IMR-90 (cell line): Measurements from ENCODE around the gene ZG16B. TPM values are rescaled to one million over a fixed set of nuclear protein-coding genes. Genes with fewer than 3 reads are reported as not detected.

Experiments
- ATAC-seq: fragments of 200-7000 bp; cut with Tn5 transposase; 2 replicates; pipeline ENCODE4 v1.9.1; 2020; ENCODE audit warnings: low read depth, mild to moderate bottlenecking, moderate library complexity
- BruUV-seq: library from RNA; stranded (reverse); fragments of 400-500 nt; replicated peaks from 2 replicates; lab custom pipeline; 2021; lab: Mats Ljungman, UMichigan
- CTCF ChIA-PET: fragments of 300-600 bp; formaldehyde crosslinking; extraction: SDS; loops from one replicate; lab custom pipeline; 2021; ENCODE audit warnings: antibody characterized with exemption; lab: Yijun Ruan, JAX
- POLR2A ChIA-PET: fragments of 300-600 bp; sonication (Branson Sonifier 250); formaldehyde crosslinking; loops from one replicate; lab custom pipeline; 2022; ENCODE audit warnings: antibody characterized with exemption; ENCODE audit not compliant: unreplicated experiment; lab: Charles Lee
- DNase-seq: peaks from one replicate; pipeline ENCODE4 v3.0.0; 2013
- H2AFZ ChIP-seq: replicated peaks from 2 replicates; pipeline ENCODE3; 2013; ENCODE audit warnings: low read length, mild to moderate bottlenecking; ENCODE audit not compliant: poor library complexity
- H2AK5ac ChIP-seq: 2 replicates; pipeline ENCODE4 v1.6.1; 2013; ENCODE audit warnings: low read depth, low read length, inconsistent platforms
- H2AK9ac ChIP-seq: replicated peaks from 2 replicates; pipeline ENCODE3; 2013; ENCODE audit warnings: mild to moderate bottlenecking, low read depth, low read length, moderate library complexity; ENCODE audit not compliant: poor library complexity
- H2BK120ac ChIP-seq: 2 replicates; pipeline ENCODE4 v1.6.1; 2013; ENCODE audit warnings: low read depth, low read length, inconsistent platforms
- H2BK15ac ChIP-seq: 3 replicates; pipeline ENCODE4 v1.6.1; 2013; ENCODE audit warnings: low read depth, low read length, inconsistent platforms
- H2BK20ac ChIP-seq: 2 replicates; pipeline ENCODE4 v1.6.1; 2013; ENCODE audit warnings: low read depth, mild to moderate bottlenecking, inconsistent platforms, low read length, moderate library complexity
- H2BK5ac ChIP-seq: 2 replicates; pipeline ENCODE4 v1.6.1; 2013; ENCODE audit warnings: mild to moderate bottlenecking, low read depth, low read length, inconsistent platforms; ENCODE audit not compliant: poor library complexity, severe bottlenecking
- H3K14ac ChIP-seq: replicated peaks from 2 replicates; pipeline ENCODE4 v1.6.1; 2013; ENCODE audit warnings: low read depth, low read length, inconsistent platforms
- H3K18ac ChIP-seq: 2 replicates; pipeline ENCODE4 v1.6.1; 2013; ENCODE audit warnings: low read depth, low read length, control low read depth
- H3K23ac ChIP-seq: 2 replicates; pipeline ENCODE4 v1.6.1; 2013; ENCODE audit warnings: low read depth, low read length, inconsistent platforms
- H3K27ac ChIP-seq: 2 replicates; pipeline ENCODE4 v1.5.1; 2013; ENCODE audit warnings: mild to moderate bottlenecking, control low read depth, low read length; ENCODE audit not compliant: insufficient read depth
- H3K27me3 ChIP-seq: 2 replicates; pipeline ENCODE4 v1.6.1; 2013; ENCODE audit warnings: low read length; ENCODE audit not compliant: control insufficient read depth, insufficient read depth
- H3K36me3 ChIP-seq: 2 replicates; pipeline ENCODE4 v1.6.1; 2013; ENCODE audit warnings: low read length, mixed read lengths; ENCODE audit not compliant: control insufficient read depth, insufficient read depth
- H3K4ac ChIP-seq: 2 replicates; pipeline ENCODE4 v1.6.1; 2013; ENCODE audit warnings: low read depth, low read length, inconsistent platforms
- H3K4me1 ChIP-seq: 2 replicates; pipeline ENCODE4 v1.6.1; 2013; ENCODE audit warnings: low read length, mixed read lengths; ENCODE audit not compliant: control insufficient read depth, insufficient read depth
- H3K4me2 ChIP-seq: 2 replicates; pipeline ENCODE4 v1.6.1; 2013; ENCODE audit warnings: low read depth, mild to moderate bottlenecking, control low read depth, low read length, moderate library complexity
- H3K4me3 ChIP-seq: 2 replicates; pipeline ENCODE4 v1.5.1; 2013; ENCODE audit warnings: low read depth, mild to moderate bottlenecking, control low read depth, low read length, moderate library complexity; ENCODE audit not compliant: insufficient read depth
- H3K56ac ChIP-seq: 2 replicates; pipeline ENCODE4 v1.6.1; 2013; ENCODE audit warnings: low read length, inconsistent platforms; ENCODE audit not compliant: insufficient read depth; ENCODE audit errors: extremely low read depth
- H3K79me1 ChIP-seq, 2 experiments: 2 replicates each; pipeline ENCODE4 v1.6.1; 2013; ENCODE audit warnings: low read length in 2 of 2, inconsistent platforms in 1 of 2, low read depth in 1 of 2
- H3K9ac ChIP-seq: 2 replicates; pipeline ENCODE4 v1.6.1; 2013; ENCODE audit warnings: low read depth, low read length, control low read depth
- H3K9me1 ChIP-seq: 2 replicates; pipeline ENCODE4 v1.6.1; 2013; ENCODE audit warnings: low read length, inconsistent platforms; ENCODE audit not compliant: insufficient read depth
- H3K9me3 ChIP-seq: 2 replicates; pipeline ENCODE4 v1.6.1; 2013; ENCODE audit warnings: low read length; ENCODE audit not compliant: control insufficient read depth, insufficient read depth
- H4K20me1 ChIP-seq: 2 replicates; pipeline ENCODE4 v1.6.1; 2013; ENCODE audit warnings: low read length, inconsistent platforms; ENCODE audit not compliant: insufficient read depth
- H4K5ac ChIP-seq: 2 replicates; pipeline ENCODE4 v1.6.1; 2013; ENCODE audit warnings: mild to moderate bottlenecking, low read depth, low read length, control low read depth
- H4K8ac ChIP-seq, 2 experiments: 2 replicates each; pipeline ENCODE4 v1.6.1; 2013; ENCODE audit warnings: low read depth in 2 of 2, low read length in 2 of 2, control low read depth in 1 of 2, inconsistent platforms in 1 of 2
- H4K91ac ChIP-seq: 2 replicates; pipeline ENCODE4 v1.6.1; 2013; ENCODE audit warnings: low read depth, low read length, inconsistent platforms; ENCODE audit not compliant: insufficient read depth
- CEBPB ChIP-seq: IDR thresholded peaks from 2 replicates; pipeline ENCODE4 v1.6.1; 2012; ENCODE audit warnings: low read depth, low read length, improper control_type of control experiment
- CHD1 ChIP-seq: IDR thresholded peaks from 2 replicates; pipeline ENCODE4 v1.6.1; 2012; ENCODE audit warnings: low read depth, low read length, improper control_type of control experiment
- MAZ ChIP-seq: IDR thresholded peaks from 2 replicates; pipeline ENCODE4 v1.6.1; 2012; ENCODE audit warnings: low read depth, mild to moderate bottlenecking, low read length, improper control_type of control experiment, moderate library complexity, borderline replicate concordance
- MXI1 ChIP-seq: IDR thresholded peaks from 2 replicates; pipeline ENCODE4 v1.6.1; 2012; ENCODE audit warnings: low read depth, mild to moderate bottlenecking, low read length, moderate library complexity, borderline replicate concordance
- POLR2A ChIP-seq: IDR thresholded peaks from 2 replicates; pipeline ENCODE4 v1.6.1; 2012; ENCODE audit warnings: mild to moderate bottlenecking, low read depth, low read length
- RAD21 ChIP-seq: IDR thresholded peaks from 2 replicates; pipeline ENCODE4 v1.6.1; 2012; ENCODE audit warnings: low read length, improper control_type of control experiment
- RCOR1 ChIP-seq: IDR thresholded peaks from 2 replicates; pipeline ENCODE4 v1.6.1; 2012; ENCODE audit warnings: mild to moderate bottlenecking, low read length, improper control_type of control experiment; ENCODE audit not compliant: insufficient replicate concordance
- RFX5 ChIP-seq: IDR thresholded peaks from 2 replicates; pipeline ENCODE4 v1.8.0; 2012; ENCODE audit warnings: low read depth, mild to moderate bottlenecking, low read length, moderate library complexity
- SMC3 ChIP-seq: fragments of 150-350 bp; IDR thresholded peaks from 2 replicates; pipeline ENCODE4 v1.6.1; 2016; ENCODE audit warnings: low read depth, mild to moderate bottlenecking, antibody characterized with exemption, low read length, moderate library complexity
- WGBS, 2 experiments: methylation state at CpG; one replicate each; pipeline versions ENCODE4 v1.1.5 to v1.1.7; 2013; ENCODE audit warnings: missing lambda C conversion rate in 2 of 2; ENCODE audit not compliant: insufficient read length in 1 of 2; ENCODE audit errors: extremely low coverage in 2 of 2; 5-methylcytosine and 5-hydroxymethylcytosine counted together
- dilution Hi-C: fragments of 300-500 bp; cut with HindIII; formaldehyde crosslinking; loops from one replicate; pipeline ENCODE4 v1.14.3; 2018; ENCODE audit warnings: low sequenced_read_pairs; ENCODE audit not compliant: unreplicated experiment
- in situ Hi-C: fragments of 300-500 bp; cut with MboI; formaldehyde crosslinking; loops from 3 replicates; pipeline ENCODE4 v1.14.3; 2019; ENCODE audit warnings: low sequenced_read_pairs, inconsistent platforms, mixed read lengths
- intact Hi-C: fragments of 100-400 bp; cut with micrococcal nuclease; formaldehyde crosslinking; loops from 2 replicates; pipeline ENCODE4 v1.10.0; 2022
- polyA plus RNA-seq, 3 experiments: library from polyadenylated mRNA; depleted of rRNA; stranded (reverse); fragments of >200 nt; gene quantifications; 2 replicates each; pipeline ENCODE4 v1.2.3, GENCODE V29; 2012; ENCODE audit warnings: low replicate concordance in 1 of 3
- total RNA-seq: library from RNA; depleted of rRNA; stranded (reverse); fragments of >200 nt; gene quantifications from 2 replicates; pipeline ENCODE4 v1.2.3, GENCODE V29; 2012
- TF ChIP-seq, protein P1 (sequence below): fragments of 150-350 bp; IDR thresholded peaks from 2 replicates; pipeline ENCODE4 v1.6.1; 2017; ENCODE audit warnings: mild to moderate bottlenecking, antibody characterized with exemption, low read length, low read depth
- TF ChIP-seq, protein P2 (sequence below): conservative IDR thresholded peaks from 2 replicates; pipeline ENCODE4 v1.5.1; 2012; ENCODE audit warnings: mild to moderate bottlenecking, low read depth, low read length, improper control_type of control experiment

ZG16B gene
- total and polyA plus RNA-seq, 2 of the 4 experiments (the other 2 are of a cell fraction), result 0.54 to 0.65 TPM

DNA sequence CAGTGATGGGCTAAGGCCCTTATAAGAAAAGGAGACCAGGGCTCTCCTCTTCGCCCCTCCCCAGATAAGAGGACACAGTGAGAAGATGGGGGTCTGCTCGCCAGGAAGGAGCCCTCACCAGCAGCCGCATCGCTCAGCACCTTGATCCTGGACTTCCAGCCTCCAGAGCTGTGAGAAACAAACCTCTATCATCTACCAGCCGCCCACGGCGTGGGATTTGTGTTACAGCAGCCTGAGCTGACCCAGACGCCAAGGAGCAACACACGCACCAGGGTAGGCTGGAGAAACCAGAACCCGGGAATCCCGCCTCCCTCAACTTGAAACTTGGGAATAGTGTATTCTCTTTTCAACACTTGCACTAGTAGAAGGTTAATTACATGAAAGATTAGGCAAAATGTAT is 4.2 kb upstream of the ZG16B start:
- H2BK5ac ChIP-seq, result no peak overlapping the region
- H3K36me3 ChIP-seq, result no peaks in the 10 kb centered on the region
- H3K9ac ChIP-seq, result no peak overlapping the region
- H2AFZ ChIP-seq, result no peak overlapping the region
- no peak overlapping the region for H3K4ac ChIP-seq
- no peak overlapping the region for H3K14ac ChIP-seq
- no peak overlapping the region for H3K4me3 ChIP-seq
- H3K4me1 ChIP-seq, result no peaks in the 10 kb centered on the region
- no peak overlapping the region for H3K23ac ChIP-seq
- dilution Hi-C loops (no loop called here), in situ Hi-C loops (no loop called here), intact Hi-C loops (no loop called here)
- no peak overlapping the region for H4K5ac ChIP-seq
- no CpG with 5 or more reads among the region's 11 CpGs for WGBS, 2 experiments
- H3K4me2 ChIP-seq, result no peak overlapping the region
- POLR2A ChIA-PET, result no interaction called here
- DNase-seq (no peak), ATAC-seq (no peak)
- no peak overlapping the region for H2BK120ac ChIP-seq
- no TSS peak for BruUV-seq
- H3K56ac ChIP-seq, result no peak overlapping the region
- no peak overlapping the region for H3K27ac ChIP-seq
- CTCF ChIA-PET, result no interaction called here
- no peak overlapping the region for H4K8ac ChIP-seq
- no peaks in the 10 kb centered on the region for H3K79me1 ChIP-seq
- H2AK5ac ChIP-seq, result no peak overlapping the region
- no peak overlapping the region for H3K18ac ChIP-seq
- H4K91ac ChIP-seq, result no peak overlapping the region
- no peak overlapping the region for H2AK9ac ChIP-seq
- no peaks in the 10 kb centered on the region for H3K9me1 ChIP-seq
- H3K9me3 ChIP-seq, result no peaks in the 10 kb centered on the region
- no peak overlapping the region for H2BK20ac ChIP-seq
- H3K27me3 ChIP-seq, result peaks cover 58% of the 10 kb centered on the region
- TF ChIP-seq RCOR1, result no peak
- TF ChIP-seq MAZ, result no peak
- TF ChIP-seq RAD21, result no peak
- no peak for TF ChIP-seq CHD1
- no peak for TF ChIP-seq SMC3
- no peak for TF ChIP-seq POLR2A
- no peak for TF ChIP-seq MXI1
- no peak for TF ChIP-seq CEBPB
- TF ChIP-seq, protein P1, sequence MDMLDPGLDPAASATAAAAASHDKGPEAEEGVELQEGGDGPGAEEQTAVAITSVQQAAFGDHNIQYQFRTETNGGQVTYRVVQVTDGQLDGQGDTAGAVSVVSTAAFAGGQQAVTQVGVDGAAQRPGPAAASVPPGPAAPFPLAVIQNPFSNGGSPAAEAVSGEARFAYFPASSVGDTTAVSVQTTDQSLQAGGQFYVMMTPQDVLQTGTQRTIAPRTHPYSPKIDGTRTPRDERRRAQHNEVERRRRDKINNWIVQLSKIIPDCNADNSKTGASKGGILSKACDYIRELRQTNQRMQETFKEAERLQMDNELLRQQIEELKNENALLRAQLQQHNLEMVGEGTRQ, result no peak
- TF ChIP-seq, protein P2, sequence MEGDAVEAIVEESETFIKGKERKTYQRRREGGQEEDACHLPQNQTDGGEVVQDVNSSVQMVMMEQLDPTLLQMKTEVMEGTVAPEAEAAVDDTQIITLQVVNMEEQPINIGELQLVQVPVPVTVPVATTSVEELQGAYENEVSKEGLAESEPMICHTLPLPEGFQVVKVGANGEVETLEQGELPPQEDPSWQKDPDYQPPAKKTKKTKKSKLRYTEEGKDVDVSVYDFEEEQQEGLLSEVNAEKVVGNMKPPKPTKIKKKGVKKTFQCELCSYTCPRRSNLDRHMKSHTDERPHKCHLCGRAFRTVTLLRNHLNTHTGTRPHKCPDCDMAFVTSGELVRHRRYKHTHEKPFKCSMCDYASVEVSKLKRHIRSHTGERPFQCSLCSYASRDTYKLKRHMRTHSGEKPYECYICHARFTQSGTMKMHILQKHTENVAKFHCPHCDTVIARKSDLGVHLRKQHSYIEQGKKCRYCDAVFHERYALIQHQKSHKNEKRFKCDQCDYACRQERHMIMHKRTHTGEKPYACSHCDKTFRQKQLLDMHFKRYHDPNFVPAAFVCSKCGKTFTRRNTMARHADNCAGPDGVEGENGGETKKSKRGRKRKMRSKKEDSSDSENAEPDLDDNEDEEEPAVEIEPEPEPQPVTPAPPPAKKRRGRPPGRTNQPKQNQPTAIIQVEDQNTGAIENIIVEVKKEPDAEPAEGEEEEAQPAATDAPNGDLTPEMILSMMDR, result no peak
- TF ChIP-seq RFX5, result no peak
- no peaks in the 10 kb centered on the region for H4K20me1 ChIP-seq
- H2BK15ac ChIP-seq, result no peak overlapping the region
